Ishikawa (cell line): ENCODE results near the gene XPO5.

Experiments
- CEBPB ChIP-seq: IDR thresholded peaks from 2 replicates; pipeline ENCODE4 v1.6.1; 2012
- CREB1 ChIP-seq: IDR thresholded peaks from 2 replicates; pipeline ENCODE4 v1.6.1; 2012; ENCODE audit warnings: low read depth
- EGR1 ChIP-seq: IDR thresholded peaks from 2 replicates; pipeline ENCODE4 v1.6.1; 2012
- EP300 ChIP-seq: IDR thresholded peaks from 2 replicates; pipeline ENCODE4 v1.6.1; 2012; ENCODE audit warnings: borderline replicate concordance
- FOXM1 ChIP-seq: IDR thresholded peaks from 2 replicates; pipeline ENCODE4 v1.6.1; 2012; ENCODE audit warnings: low read depth, borderline replicate concordance
- NFIC ChIP-seq: IDR thresholded peaks from 2 replicates; pipeline ENCODE4 v1.6.1; 2012
- RAD21 ChIP-seq: IDR thresholded peaks from 2 replicates; pipeline ENCODE4 v1.6.1; 2012; ENCODE audit warnings: low read depth
- TAF1 ChIP-seq: IDR thresholded peaks from 2 replicates; pipeline ENCODE4 v1.6.1; 2012; ENCODE audit warnings: low read depth, mild to moderate bottlenecking
- TCF12 ChIP-seq: IDR thresholded peaks from 2 replicates; pipeline ENCODE4 v1.6.1; 2012; ENCODE audit warnings: low read depth
- TEAD4 ChIP-seq: IDR thresholded peaks from 2 replicates; pipeline ENCODE4 v1.6.1; 2012
- YY1 ChIP-seq: IDR thresholded peaks from 2 replicates; pipeline ENCODE4 v1.6.1; 2012; ENCODE audit warnings: low read depth
- ZBTB7A ChIP-seq: IDR thresholded peaks from 2 replicates; pipeline ENCODE4 v1.6.1; 2012; ENCODE audit warnings: low read depth
- TF ChIP-seq, protein P1 (sequence below): IDR thresholded peaks from 2 replicates; pipeline ENCODE4 v1.6.1; 2012; ENCODE audit warnings: low read depth, mild to moderate bottlenecking
- TF ChIP-seq, protein P2 (sequence below): IDR thresholded peaks from 2 replicates; pipeline ENCODE4 v1.6.1; 2012
- TF ChIP-seq, protein P3 (sequence below): IDR thresholded peaks from 2 replicates; pipeline ENCODE4 v1.6.1; 2012

XPO5 gene

DNA sequence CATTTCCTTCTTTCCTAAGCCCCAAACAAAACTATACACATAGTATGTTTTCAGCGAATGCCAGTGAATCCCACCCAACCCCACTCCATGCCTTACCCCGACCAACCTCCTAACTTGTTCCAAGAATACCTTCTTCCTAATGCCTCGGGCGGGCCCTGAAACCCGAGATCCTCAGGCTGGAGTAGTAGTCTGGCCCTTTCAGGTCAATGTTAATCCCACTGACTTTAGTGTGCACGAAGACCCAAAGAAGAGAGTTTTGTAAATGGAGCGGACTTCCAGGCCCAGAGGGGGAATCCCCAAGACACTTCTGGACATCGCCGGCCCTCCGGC is 59.5 kb downstream of the XPO5 start:
- TF ChIP-seq, protein P1, sequence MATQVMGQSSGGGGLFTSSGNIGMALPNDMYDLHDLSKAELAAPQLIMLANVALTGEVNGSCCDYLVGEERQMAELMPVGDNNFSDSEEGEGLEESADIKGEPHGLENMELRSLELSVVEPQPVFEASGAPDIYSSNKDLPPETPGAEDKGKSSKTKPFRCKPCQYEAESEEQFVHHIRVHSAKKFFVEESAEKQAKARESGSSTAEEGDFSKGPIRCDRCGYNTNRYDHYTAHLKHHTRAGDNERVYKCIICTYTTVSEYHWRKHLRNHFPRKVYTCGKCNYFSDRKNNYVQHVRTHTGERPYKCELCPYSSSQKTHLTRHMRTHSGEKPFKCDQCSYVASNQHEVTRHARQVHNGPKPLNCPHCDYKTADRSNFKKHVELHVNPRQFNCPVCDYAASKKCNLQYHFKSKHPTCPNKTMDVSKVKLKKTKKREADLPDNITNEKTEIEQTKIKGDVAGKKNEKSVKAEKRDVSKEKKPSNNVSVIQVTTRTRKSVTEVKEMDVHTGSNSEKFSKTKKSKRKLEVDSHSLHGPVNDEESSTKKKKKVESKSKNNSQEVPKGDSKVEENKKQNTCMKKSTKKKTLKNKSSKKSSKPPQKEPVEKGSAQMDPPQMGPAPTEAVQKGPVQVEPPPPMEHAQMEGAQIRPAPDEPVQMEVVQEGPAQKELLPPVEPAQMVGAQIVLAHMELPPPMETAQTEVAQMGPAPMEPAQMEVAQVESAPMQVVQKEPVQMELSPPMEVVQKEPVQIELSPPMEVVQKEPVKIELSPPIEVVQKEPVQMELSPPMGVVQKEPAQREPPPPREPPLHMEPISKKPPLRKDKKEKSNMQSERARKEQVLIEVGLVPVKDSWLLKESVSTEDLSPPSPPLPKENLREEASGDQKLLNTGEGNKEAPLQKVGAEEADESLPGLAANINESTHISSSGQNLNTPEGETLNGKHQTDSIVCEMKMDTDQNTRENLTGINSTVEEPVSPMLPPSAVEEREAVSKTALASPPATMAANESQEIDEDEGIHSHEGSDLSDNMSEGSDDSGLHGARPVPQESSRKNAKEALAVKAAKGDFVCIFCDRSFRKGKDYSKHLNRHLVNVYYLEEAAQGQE, result no peak
- TF ChIP-seq RAD21 (no peak), TCF12 (no peak), EP300 (no peak), ZBTB7A (no peak), YY1 (no peak), CREB1 (no peak), CEBPB (no peak)
- TF ChIP-seq, protein P2, sequence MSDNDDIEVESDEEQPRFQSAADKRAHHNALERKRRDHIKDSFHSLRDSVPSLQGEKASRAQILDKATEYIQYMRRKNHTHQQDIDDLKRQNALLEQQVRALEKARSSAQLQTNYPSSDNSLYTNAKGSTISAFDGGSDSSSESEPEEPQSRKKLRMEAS, result no peak

DNA sequence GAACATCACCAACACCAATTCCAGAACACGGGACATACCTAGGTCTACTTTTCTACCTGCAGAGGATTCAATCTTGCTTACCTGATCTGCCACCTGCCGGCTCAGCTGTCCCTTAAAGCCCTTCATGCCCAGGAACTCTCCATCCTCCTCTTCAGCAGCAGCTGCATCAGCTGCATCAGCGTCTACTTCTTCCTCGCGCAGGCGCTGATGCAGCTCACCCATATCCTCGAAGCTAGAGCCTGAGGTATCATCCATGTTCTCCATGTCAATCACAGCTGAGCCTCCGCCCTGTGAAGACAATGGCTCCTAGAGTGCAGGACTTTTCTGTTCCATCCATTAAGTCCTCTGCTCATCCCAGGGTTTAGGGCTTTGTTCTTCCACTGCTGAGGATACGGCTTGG is 60.0 kb downstream of the XPO5 start:
- no peak for TF ChIP-seq ZBTB7A
- no peak for TF ChIP-seq TCF12
- no peak for TF ChIP-seq RAD21
- TF ChIP-seq NFIC, result no peak
- TF ChIP-seq FOXM1, result no peak
- no peak for TF ChIP-seq CREB1
- TF ChIP-seq EP300, result no peak
- no peak for TF ChIP-seq TAF1
- TF ChIP-seq EGR1, result no peak
- TF ChIP-seq, protein P1, result no peak
- TF ChIP-seq YY1, result no peak
- no peak for TF ChIP-seq CEBPB
- TF ChIP-seq, protein P2, result no peak
- TF ChIP-seq TEAD4, result no peak
- TF ChIP-seq, protein P3, sequence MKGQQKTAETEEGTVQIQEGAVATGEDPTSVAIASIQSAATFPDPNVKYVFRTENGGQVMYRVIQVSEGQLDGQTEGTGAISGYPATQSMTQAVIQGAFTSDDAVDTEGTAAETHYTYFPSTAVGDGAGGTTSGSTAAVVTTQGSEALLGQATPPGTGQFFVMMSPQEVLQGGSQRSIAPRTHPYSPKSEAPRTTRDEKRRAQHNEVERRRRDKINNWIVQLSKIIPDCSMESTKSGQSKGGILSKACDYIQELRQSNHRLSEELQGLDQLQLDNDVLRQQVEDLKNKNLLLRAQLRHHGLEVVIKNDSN, result no peak

DNA sequence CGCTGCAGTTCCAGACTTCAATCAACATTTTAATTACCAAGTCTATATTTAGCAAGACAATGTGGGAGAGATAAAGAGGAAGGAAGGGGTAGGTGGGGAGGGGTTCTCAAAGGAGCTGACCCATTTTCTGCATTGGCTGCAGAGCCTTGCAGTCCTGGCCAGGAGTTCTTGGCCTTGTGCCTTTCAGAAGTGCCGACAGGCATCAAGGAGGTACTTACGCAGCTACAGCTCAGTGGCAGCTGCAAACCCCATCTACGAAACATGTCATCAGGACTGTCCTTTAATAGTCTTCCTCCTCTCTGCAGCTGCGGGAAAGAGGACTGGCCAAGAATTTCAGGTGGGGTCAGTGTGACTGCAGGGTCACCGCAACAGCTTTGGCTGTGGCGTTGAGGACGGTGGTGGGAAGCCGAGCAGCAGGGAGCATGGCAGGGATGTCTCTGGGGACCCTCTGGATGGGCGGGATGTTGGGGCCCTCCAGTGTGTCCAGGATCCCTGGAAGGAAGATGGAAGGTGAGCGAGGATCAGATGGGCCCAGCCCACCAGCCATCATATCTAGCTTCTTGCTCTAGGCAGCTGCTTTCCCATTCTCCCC is 63.9 kb downstream of the XPO5 start:
- TF ChIP-seq, protein P2, result no peak
- no peak for TF ChIP-seq FOXM1

DNA sequence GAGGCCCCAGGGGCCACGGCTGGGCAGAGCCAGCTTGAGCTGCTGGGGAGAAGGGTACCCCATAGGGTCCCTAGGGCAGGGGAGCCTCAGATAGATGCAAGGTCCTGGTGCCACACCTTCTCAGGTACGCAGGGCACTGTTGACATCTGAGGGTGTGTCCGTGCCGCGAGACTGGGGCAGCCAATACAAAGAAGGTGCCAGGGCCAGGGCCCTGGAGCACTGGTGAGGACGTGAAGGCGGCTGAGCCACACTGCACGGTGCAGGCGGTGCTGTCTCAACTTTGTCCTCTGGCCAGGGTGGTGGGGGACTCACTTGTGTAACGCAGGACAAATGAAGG is 65.0 kb downstream of the XPO5 start:
- TF ChIP-seq EGR1 (no peak), FOXM1 (no peak), TEAD4 (no peak), TAF1 (no peak), RAD21 (no peak), CREB1 (no peak), CEBPB (no peak), NFIC (no peak), YY1 (no peak), EP300 (no peak), TCF12 (no peak), ZBTB7A (no peak)
- TF ChIP-seq, protein P1, result no peak
- TF ChIP-seq, protein P3, result no peak
- TF ChIP-seq, protein P2, result no peak
